ENCODE data around the gene FAM114A2.

Gene FAM114A2

GRCh38 chr5:153979028-153979783 is 59.5 kb downstream of the FAM114A2 start:
- no peak for DNase-seq

DNA sequence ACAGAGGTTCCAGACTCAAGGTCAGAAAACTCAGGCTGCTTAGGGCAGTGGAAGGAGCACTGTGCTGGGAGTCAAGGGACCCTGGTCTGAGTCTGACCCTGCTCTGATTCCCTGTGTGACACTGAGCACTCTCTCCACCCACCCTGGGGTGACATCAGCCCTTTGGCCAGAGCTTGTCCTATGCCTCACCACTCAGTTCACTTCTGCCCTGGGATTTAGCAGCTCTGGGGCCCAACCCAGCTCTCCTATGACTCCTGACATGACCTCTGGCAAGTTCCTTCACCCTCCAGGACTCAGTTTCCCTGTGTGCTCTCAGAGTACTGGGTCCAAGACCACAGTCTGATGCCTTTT is 63.9 kb downstream of the FAM114A2 start:
- DNase-seq: no peak

DNA sequence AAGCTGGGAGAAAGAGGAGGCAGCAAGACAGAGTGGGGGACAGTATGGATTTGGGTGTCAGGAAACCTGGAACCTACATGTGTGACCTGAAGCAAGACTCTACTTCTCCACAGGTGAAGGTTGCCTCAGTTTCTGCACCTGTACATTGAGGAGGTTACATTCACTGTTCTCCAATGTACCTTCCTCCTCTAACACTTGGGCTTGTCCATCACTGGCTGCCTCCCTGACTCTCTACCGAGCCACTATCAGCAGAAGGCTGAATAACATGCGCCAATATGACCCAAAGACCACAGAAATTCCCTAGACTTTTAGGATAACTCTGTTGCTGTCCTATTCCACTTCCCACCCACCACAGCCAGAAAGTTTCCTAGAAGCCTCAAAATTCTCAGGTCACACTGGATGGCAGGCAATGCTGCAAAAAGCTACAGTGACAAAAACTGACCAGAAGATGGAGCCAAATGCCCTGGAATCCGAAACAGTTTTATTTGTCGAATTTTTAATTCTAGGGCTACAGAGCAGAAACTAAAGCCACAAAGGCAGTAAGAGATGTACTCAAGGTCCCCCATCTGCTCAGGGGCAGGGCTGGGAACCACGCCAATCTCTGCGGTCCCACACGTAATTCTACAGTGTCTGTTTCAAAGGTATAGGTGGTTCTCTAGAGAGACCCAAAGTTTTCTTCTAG is 64.4 kb downstream of the FAM114A2 start:
- DNase-seq: no peak

DNA sequence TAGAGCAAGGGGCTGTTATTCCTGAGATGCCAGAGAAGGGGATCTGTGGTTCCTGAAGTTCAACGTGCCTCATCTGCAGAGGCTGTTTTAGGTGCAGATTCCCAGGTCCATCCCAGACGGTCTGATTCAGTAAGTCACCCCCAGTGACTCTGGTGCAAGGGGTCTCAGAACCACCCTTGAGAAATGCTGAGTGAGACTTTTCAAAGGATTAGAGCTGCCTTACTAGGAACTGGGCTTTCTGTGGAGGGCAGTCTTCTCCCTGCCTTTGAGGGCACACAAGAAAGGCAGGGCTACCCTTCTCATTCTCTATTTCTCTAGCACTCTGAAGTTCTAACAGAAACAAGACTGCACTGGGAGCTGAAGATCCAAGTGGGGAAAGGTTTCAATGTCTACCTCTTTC is 66.5 kb downstream of the FAM114A2 start:
- no peak for DNase-seq

DNA sequence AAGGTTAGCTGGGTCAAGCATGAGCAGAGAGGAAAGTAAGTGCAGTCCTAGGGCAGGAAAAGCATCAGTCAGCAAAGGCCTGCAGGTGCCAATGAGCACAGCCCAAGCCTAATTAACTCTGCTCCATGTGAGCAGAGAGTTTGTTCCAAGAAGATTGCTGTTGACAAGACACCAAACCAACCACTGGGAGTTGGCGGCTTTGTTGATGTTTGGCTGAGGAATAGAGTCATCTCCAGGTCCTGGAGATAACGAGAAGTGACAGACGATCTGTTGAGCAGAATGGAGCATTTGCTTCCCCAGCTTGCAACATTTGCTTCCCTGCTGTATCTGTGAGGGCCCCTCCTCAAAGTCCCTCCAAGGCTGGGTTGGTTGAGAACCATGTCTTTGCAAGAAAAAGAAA is 68.2 kb downstream of the FAM114A2 start:
- no peak for DNase-seq

GRCh38 chr5:153969563-153969895 is 69.2 kb downstream of the FAM114A2 start:
- DNase-seq: no peak

GRCh38 chr5:153968761-153969562 is 69.7 kb downstream of the FAM114A2 start:
- no peak for DNase-seq

DNA sequence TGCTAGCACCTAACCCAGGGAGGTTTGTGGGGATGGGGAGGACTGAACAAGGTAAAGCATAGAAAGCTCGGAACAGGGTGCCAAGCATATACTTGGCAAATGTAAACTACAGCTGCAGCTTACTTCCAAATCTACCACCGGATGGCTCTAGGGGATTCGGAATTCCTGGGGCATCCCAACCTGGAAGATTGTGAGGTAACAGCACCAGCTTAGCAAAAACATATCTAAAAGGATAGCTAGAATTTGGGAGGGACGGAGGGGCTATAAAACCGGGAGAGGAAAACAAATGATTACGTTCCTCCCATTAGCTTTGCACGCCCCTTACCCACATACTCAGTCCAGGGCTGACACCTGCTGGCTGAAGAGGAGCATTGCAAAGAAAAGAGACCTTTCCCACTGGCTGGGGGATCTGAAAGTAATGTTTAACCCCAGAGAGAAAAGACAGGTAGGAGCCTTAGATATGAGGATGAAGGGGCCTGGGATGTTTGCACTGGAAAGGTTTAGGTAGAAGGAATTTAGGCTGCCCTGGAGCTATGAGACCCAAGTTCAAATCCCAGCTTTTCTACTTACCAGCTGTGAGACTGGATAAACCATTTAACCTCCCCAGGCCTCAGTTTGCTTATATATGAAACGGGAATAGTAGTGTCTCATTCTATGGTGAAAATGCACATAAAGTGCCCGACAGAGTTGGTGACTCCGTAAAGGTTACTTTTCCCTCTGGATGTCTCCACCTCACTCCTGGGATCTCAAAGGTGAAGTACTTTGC is 73.6 kb downstream of the FAM114A2 start:
- DNase-seq: peak; percentile 32

DNA sequence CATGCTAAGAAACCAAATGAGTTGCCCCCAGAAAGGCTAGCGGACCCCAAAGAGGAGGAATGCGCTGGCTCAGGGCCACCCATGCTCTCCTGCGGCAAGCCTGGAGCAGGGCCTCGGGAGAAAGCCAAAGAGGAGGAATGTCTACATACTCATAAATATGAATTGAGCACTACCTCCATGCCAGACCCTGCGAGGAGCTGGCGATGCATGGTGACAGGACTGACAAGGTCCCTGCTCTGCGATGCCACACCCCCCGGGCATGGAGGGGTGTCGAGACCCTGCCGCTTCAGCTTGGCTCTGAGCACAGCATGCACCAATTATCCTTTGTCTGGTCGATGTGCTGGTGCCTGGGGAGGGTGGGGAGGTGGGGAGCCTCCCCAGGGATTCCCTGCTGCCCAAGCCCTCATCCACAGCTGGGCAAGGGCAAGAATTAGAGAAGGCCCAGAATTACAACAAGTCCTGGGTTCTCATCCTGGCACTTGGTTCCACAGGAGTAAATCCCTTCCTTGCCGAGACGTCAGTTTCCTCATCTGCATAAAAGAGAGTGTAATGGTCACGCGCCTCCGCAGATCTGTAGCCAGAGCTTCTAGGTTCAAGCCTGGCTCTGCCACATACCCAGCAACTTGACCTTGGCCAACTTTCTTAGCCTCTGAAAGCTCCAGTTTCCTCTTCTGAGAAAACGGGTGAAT is 74.4 kb downstream of the FAM114A2 start:
- no peak for DNase-seq

DNA sequence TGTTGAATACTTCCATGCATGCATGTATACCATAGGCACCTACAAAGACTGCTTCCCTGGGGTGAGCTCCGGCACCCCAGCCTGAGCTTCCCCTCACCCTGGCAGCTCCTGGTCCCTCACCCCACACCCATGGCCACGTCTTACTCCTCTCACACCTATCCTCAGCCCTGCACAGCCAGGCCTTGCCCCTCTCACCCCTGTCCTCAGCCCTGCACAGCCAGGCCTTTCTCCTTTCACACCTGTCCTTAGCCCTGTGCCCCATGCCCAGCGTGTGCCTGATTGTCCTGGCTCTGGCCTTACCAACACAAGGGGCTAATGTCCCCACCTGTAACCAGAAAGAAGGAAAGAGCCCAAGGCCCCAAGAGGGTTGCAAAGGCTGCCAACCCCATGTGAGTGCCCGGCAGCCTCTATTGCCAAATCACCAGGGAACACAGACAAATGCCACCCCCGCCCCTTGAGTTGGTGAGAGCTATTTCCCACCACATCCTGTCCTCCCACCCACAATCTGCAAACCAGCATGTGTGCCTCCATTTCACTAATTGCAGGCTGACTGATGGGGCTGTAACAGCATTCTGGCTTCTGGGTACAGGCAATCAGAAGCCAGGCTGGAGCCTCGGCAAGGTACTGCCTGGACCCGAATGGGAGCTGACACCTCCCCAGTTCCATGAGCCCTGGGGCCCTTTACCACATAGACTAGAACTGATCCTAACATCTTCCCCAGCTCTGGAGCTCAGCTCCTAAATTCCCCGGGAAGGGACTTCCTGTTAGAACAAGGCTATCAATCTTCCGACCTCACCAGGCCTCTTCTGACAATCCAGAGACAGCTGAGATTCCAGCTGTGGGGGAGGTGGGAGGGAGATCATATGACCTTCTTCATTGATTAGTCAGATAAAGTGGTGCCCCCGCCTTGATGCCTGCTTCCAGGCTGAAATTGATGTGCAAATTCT is 78.2 kb downstream of the FAM114A2 start:
- no peak for DNase-seq

DNA sequence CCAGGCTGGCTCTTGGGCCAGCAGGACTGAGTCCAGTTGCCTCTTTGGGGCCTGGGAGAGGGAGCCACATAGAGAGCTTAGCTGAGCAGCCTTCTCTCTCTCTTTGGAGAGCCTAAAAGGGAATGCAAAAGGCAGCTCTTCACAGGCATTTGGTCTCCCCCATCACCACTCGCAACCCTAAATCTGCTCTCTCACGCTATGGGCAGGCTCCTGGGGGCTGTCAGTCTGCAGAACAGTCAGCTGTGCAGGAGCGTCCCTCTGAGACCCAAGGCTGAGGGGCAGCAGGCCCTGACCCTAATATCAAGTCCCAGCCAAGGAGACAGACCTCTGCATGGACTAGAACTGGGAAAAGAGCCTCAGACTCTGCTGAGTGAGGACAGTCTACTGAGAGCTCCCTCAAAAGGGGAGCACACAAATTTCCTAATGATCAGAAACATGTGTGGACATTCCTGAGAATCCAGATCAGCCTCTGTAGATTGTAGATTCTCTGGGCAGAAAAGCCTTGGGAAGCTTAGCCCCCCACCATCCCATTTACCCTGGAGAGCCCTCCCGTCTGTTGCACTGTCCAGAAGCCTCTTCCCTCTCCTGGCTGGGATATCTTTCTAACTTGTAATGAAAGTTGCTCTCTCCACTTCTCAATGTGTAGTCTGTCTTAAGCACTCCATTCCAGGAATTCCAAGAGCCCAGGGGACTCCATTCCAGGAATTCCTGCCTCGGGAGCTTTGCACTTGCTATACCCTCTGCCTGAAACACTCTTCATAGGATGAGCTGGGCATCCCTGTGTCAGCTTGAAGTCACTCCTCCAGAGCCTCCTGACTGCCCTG is 79.4 kb downstream of the FAM114A2 start:
- no peak for DNase-seq

- no peak for DNase-seq
Measured at GRCh38 chr5:153957205-153957604, 81.5 kb downstream of the FAM114A2 start.

- no peak for DNase-seq
Measured at GRCh38 chr5:153953411-153953810, 85.3 kb downstream of the FAM114A2 start.

GRCh38 chr5:153952893-153953292 is 85.8 kb downstream of the FAM114A2 start:
- DNase-seq: no peak

GRCh38 chr5:153952057-153952456 is 86.7 kb downstream of the FAM114A2 start:
- no peak for DNase-seq

DNA sequence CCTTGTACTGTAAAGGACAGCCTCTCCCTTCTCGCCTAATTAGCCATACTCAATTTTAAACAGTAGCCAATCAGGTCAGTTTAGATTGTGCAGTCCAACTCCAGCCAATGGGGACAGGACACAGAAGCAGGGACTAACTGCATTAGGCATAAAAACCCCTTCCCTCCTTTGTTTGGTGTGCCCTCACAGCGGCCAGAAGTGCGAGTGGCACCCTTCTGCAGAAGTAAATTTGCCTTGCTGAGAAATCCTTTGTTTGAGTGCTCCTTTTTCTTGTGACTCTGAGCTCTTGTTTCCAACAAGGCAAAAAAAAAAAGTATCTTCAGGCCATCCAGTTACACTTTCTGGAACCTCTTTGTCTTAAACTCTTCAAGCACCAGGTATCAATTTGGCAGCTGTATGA is 97.4 kb downstream of the FAM114A2 start:
- DNase-seq: no peak

All from SHP77 treated with DMSO at 0.1 percent for 48 hours (cell line).